ENCODE measurements around the gene TRAF4. TPM values are rescaled to one million over a fixed set of nuclear protein-coding genes. Genes with fewer than 3 reads are reported as not detected.
A peak's percentile ranks its signal among the peaks of the same experiment; 100 is the strongest.

The TRAF4 gene
- total RNA-seq, 2 donors from 2014 or later: 88.3 to 168 TPM

DNA sequence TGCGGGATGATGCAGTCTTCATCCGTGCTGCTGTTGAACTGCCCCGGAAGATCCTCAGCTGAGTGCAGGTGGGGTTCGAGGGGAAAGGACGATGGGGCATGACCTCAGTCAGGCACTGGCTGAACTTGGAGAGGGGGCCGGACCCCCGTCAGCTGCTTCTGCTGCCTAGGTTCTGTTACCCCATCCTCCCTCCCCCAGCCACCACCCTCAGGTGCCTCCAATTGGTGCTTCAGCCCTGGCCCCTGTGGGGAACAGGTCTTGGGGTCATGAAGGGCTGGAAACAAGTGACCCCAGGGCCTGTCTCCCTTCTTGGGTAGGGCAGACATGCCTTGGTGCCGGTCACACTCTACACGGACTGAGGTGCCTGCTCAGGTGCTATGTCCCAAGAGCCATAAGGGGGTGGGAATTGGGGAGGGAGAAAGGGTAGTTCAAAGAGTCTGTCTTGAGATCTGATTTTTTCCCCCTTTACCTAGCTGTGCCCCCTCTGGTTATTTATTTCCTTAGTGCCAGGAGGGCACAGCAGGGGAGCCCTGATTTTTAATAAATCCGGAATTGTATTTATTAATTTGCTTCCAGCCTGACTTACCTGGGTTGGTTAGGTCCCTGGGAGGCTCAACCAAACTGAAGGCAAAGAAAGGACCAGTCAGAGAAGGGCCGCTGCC is 5.8 kb downstream of the TRAF4 start:
- H3K27ac Mint-ChIP-seq: no peak overlapping the region
- peak; percentile 5 to 22 for ATAC-seq

DNA sequence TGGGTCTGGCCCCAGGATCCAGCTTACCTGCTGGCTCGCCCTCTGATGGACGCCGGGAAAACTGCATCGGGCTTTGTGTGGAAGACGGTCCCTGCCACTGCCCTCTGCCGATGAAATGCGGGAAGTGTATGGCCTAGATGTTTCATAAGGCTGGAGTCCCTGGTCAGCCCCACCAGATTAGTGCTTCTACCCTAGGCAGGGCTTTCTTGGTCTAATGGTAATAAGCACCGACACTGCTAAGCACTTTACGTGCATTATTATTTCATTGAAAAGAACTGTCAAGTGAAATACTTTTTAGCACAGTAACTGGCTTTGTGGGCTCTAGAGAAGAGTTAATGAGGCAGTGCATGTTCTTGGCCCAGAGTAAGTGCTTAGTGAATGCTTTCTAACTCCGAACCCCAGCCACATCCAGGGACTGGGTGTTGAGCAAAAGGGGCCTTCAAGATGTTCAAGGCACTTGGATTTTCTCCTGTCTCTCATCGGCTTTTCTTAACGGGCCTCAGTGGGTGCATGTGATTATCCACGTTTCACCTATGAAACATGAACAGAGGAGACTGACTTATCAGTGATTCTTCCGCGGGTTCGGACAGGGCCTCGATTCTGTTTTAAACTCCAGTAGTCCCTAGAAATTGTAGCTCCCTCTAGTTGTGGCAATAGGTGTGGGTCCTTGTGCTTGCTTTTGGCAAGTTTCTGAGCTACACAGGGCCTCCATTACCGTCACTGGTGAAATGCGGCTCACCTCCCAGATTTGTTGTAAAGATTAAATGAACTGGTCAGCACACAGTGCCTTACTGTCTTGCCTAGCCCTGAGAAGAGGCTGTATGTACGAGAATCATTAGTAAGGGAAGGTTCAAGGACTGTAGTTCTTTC is 6.6 kb downstream of the TRAF4 start:
- peaks cover 5 to 27% of the 10 kb centered on the region in 2 donors for H3K36me3 Mint-ChIP-seq
- ATAC-seq: peak; percentile 81 to 84
- H3K9me3 Mint-ChIP-seq: no peaks in the 10 kb centered on the region
- peak overlapping the region in 1 of 2 donors; percentile 60 for H3K27ac Mint-ChIP-seq
- DNase-seq (ENCODE audit: low spot score in 2 of 2): peak; percentile 90 to 91

More for the DNA sequence above, 5.8 kb downstream of the TRAF4 start:
- Mint-ChIP-seq H3K36me3 (peaks cover 11 to 34% of the 10 kb centered on the region in 2 donors), H3K9me3 (no peaks in the 10 kb centered on the region)
- DNase-seq (ENCODE audit: low spot score in 2 of 2): no peak

DNA sequence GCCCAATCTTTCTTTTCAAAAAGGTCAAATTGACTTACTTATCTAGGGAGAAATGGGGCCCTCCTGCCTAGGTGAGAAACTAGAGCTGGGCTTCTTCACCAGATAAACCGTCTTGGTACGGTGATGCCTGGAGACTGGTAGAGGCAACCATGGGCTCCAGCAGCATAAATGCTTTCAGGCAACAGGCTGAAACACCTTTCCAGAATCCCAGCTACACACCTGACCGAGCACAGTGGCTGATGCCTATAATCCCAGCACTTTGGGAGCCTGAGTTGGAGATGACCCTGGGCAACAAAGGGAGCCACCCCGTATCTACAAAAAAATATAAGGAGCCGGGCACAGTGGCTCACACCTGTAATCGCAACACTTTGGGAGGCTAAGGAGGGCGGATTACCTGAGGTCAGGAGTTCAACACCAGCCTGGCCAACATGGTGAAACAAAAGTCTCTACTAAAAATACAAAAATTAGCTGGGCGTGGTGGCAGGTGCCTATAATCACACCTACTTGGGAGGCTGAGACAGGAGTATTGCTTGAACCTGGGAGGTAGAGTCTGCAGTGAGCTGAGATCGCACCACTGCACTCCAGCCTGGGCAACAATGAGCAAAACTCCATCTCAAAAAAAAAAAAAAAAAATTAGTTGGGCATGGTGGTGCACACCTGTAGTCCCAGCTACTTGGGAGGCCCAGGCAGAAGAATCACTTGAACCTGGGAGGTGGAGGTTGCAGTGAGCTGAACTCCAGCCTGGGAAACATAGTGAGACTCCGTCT is 8.0 kb downstream of the TRAF4 start:
- H3K27ac Mint-ChIP-seq: peak overlapping the region; percentile 30 to 65
- ATAC-seq (no peak), DNase-seq (ENCODE audit: low spot score in 2 of 2) (no peak)
- H3K9me3 Mint-ChIP-seq: no peaks in the 10 kb centered on the region
- H3K36me3 Mint-ChIP-seq: peaks cover 5 to 19% of the 10 kb centered on the region in 2 donors

DNA sequence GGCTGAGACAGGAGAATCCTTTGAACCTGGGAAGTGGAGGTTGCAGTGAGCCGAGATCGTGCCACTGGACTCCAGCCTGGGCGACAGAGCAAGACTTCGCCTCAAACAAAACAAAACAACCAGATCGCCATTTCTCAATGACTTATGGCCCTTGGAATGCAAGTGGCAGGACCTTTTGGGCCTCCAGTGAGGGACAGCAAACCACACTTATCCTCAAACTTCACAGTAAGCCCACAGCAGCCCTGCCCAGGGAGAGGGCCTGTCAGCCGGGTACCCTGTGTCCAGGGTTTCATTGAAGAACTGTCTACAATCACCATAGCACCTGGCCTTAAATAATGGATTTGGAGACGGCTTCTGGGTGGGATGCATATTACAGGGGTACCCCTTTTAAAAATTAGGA is 11.7 kb downstream of the TRAF4 start:
- ATAC-seq: no peak
- peaks cover 0 to 5% of the 10 kb centered on the region in 2 donors for H3K36me3 Mint-ChIP-seq
- no peaks in the 10 kb centered on the region for H3K9me3 Mint-ChIP-seq
- H3K27ac Mint-ChIP-seq: peak overlapping the region in 1 of 2 donors; percentile 63
- DNase-seq (ENCODE audit: low spot score in 2 of 2): peak in 1 of 2 donors; percentile 26

DNA sequence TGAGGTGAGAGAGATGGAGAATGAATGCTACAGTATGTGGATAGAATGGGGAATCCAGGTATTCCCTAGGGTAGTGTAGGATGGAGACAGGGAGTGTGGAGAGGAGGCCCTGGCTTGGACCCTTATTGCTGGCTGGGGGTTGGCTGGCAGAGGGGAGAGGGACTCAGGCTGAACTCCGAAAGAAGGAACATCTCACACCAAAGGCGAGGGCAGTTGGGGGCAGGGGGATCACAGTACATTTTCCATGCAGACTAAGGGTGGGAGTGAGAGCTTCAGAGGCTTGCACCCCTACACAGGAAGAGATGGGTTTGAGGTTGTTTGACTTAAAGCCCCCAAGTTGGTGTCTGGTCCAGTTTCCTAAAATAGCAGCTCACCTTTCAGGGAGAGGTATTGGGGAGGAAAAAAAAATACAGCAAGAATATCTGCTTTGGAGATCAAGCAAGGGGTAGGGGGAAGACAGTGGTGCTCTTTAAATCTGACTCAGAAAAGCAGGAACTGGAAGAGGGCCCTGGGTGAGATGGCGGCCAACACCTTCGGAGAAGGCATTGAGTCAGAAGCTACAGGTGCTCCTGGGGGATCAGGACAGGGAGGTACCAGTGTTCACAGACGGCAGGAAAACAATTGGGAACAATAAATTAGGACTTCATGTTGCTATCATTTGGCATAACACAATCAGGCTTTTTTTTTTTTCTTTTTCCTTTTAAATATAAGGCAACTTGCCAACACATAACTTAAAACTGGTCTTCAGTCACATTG is 12.4 kb downstream of the TRAF4 start:
- Mint-ChIP-seq H3K27ac (peak overlapping the region; percentile 63 to 67), H3K9me3 (no peaks in the 10 kb centered on the region), H3K36me3 (peaks cover 0 to 5% of the 10 kb centered on the region in 2 donors)
- ATAC-seq (no peak), DNase-seq (ENCODE audit: low spot score in 2 of 2) (peak in 1 of 2 donors; percentile 26)

DNA sequence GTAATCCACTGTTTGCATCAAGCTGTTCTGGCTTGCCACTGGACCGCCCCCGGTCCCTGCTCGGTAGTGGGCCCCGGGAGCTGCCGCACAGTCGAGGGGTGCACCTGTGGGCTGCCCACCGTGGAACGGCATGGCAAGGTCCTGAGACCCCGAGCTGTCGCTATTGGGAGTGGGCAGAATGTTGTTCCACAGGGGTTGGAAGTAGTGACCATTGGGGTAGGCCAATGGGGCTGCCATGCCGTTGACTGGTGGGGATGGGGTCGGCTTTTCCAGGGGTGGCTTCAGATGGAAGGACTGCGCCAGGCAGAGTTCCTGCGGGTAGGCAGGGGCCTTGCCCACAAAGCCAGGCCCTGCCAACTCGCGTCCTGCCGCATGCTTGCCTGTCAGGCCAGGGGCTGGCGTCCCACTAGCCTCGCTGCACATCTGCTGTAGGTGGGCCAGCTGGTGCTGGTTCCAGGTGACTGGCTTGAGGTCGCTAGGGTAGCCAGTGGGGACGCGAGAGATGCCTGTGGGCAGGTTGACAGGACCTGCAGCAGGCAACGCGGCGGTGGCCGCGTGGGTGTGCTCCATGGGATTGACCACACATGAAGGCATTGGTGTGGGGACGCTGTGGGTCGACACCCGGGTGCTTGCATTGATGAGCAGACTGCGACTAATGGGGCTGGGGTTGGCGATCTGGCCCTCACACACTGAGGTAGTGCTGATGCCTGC is 14.8 kb downstream of the TRAF4 start:
- Mint-ChIP-seq H3K36me3 (no peaks in the 10 kb centered on the region), H3K27ac (peak overlapping the region; percentile 69 to 77), H3K9me3 (no peaks in the 10 kb centered on the region)
- no peak for ATAC-seq
- no peak for DNase-seq (ENCODE audit: low spot score in 2 of 2)

DNA sequence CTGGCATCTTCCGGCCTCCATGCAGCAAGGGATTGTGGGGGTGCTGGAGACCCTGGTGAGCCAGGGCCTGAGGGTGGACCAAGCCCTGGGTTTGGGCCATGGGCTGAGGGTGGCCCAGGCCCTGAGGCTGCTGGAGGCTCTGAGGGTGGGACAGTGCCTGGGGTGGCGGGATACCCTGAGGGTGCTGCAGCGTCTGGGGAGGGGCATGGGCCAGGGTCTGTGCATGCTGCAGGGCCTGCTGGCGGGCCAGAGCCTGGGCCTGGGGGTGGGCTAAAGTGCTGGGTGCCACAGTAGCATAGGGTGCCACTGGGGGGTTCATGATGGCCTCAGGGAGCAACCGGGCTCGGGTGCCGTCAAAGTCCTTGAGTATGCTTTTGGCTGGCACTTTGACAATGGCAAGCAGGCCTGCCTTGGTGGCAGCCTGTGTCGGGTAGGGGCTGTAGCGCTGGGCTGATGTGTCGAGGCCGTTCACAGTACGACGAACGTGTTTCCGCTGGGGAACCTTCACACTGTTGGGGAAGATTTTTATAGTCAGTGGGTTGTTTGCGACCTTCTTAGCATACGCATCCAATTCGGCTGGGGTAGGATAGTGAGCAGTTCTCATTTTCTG is 15.6 kb downstream of the TRAF4 start:
- H3K36me3 Mint-ChIP-seq: no peaks in the 10 kb centered on the region
- DNase-seq (ENCODE audit: low spot score in 2 of 2) (no peak), ATAC-seq (no peak)
- peak overlapping the region; percentile 69 to 77 for H3K27ac Mint-ChIP-seq
- H3K9me3 Mint-ChIP-seq: no peaks in the 10 kb centered on the region

DNA sequence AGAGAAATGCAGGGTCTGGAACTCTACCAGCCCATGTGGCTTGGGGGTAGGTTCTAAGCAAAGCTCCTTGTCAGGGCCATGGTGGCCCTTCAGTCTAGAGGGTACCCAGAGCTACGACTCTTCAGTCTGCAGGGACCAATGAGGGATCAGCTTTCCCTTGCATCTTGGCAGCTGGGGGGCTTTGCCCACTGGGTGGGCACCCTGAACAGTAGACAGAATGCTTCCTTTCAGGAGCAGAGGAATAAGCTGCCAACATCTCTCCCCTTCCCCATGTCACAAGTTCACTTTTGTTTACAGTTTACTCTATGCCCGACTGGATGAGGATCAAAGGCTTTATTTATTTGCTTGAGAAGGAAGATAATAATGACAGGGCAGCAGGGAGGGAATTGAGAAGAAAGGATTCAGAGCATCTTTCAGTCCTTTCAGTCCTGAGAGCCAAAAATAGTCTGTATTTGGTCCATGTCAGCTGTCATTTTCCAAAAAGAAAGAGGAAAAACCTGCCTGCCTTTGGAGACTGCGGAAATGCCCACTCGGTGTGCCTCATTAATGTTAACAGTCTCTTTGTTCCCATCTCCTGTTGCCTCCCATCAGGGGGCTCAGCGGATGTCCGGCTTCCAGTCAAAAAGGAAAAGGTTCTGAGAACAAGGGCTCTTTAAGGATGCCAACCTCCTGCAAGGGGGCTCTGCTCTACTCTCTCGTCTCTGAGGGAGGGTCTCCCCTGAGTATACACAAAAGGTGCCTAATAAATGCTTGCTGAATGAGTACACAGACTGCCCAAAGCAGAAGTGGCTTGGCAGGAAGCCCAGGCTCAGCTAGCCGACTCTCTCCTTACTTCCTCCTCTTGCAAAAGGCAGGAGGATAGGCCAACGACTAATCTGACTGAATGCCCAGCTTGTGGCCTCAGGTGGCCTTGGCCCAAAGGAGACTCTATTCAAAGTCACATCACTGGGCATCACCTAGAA is 17.1 kb downstream of the TRAF4 start:
- DNase-seq (ENCODE audit: low spot score in 2 of 2) (no peak), ATAC-seq (no peak)
- no peaks in the 10 kb centered on the region for H3K36me3 Mint-ChIP-seq
- peak overlapping the region in 1 of 2 donors; percentile 55 for H3K27ac Mint-ChIP-seq
- H3K9me3 Mint-ChIP-seq: no peaks in the 10 kb centered on the region

DNA sequence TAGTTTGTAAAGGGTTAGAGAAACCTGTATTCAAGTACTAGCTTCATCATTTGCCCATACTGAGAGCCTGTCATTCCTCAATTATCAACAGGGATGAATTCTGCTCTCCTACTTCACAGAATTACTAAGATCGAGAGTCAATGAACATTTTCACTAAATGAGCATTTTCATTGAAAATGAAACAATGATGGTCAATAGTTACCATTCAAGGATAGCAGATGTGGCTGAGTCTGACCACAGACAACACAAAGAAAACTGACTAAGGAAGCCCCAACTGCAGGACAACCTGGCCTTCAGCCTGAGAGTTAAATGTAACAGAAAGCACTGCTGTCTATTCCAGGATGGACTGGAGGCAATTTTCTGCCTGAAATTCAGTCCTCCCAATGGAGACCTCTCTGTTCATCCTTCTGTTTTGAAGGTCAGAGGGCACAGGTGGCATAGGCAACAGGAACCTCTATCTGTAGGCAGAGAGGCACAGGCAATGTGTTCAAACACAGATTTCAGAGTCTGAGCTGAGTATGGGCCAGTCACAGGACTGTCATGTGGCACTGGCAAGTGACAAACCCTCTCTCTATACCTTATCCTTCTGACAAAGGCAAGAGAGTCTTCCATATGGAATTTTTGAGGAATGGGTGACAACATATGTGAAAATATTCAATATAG is 19.5 kb downstream of the TRAF4 start:
- Mint-ChIP-seq H3K36me3 (no peaks in the 10 kb centered on the region), H3K9me3 (no peaks in the 10 kb centered on the region), H3K27ac (peak overlapping the region in 1 of 2 donors; percentile 50)
- DNase-seq (ENCODE audit: low spot score in 2 of 2) (no peak), ATAC-seq (peak; percentile 76 to 85)

DNA sequence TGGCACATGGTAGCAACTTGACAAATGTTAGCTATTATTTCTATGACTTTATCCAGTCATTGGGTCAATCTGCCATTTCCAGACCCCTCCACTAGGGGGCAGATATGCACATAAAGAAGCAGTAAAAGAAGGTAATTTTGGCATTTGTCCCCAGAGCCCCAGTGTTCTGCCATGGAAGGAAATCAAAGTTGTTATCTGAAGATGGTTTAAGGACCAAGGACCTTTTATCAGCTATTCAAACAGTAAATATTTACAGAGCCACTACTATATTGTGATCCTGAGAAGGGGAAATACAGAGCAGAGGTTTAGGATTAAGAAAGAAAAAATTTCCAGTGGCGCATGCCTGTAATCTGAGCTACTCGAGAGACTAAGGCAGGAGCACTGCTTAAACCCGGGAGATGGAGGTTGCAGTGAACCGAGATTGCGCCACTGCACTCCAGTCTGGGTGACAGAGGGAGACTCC is 20.0 kb downstream of the TRAF4 start:
- no peaks in the 10 kb centered on the region for H3K9me3 Mint-ChIP-seq
- H3K27ac Mint-ChIP-seq: peak overlapping the region in 1 of 2 donors; percentile 50
- H3K36me3 Mint-ChIP-seq: no peaks in the 10 kb centered on the region
- ATAC-seq (peak; percentile 36 to 45), DNase-seq (ENCODE audit: low spot score in 2 of 2) (peak in 1 of 2 donors; percentile 81)

DNA sequence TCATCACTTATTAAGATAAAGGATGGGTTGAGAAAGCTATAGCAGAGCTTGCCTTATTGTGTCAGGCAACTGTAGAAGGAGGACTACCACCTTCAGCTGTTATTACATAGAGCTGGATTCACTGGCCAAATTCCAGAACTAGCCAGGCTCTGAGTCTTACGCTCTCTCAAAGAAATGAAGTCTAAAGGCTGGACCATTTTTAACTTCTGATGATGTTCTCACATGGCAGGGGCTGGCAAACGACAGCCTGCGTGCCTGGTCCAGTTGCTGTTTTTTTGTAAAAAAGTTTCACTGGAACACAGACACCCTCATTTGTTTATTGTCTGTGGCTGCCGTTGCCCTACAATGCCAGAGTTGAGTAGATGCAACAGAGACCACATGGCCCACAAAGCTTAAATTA is 21.2 kb downstream of the TRAF4 start:
- no peaks in the 10 kb centered on the region for H3K36me3 Mint-ChIP-seq
- DNase-seq (ENCODE audit: low spot score in 2 of 2) (no peak), ATAC-seq (no peak)
- no peaks in the 10 kb centered on the region for H3K9me3 Mint-ChIP-seq
- H3K27ac Mint-ChIP-seq: peak overlapping the region; percentile 46 to 60

DNA sequence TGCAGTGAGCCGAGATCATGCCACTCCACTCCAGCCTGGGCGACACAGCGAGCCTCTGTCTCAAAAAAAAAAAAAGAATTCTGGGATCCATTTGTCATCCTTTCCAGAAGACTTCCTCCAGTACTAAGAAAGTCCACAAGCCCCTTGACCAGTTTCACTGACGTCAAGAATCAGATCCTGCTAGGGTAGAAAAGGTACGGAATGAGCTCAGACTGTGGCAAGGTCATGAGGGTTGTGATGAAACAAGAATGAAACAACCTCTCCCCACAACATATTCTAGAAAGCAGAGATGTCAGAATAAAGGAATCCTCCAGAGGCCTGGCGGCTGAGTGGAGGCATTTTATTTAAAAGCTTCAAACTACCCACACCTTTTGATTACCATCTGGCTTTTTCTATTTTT is 29.9 kb downstream of the TRAF4 start:
- Mint-ChIP-seq H3K27ac (peak overlapping the region; percentile 29 to 49), H3K9me3 (no peaks in the 10 kb centered on the region), H3K36me3 (no peaks in the 10 kb centered on the region)
- DNase-seq (ENCODE audit: low spot score in 2 of 2): no peak
- peak; percentile 20 to 71 for ATAC-seq

DNA sequence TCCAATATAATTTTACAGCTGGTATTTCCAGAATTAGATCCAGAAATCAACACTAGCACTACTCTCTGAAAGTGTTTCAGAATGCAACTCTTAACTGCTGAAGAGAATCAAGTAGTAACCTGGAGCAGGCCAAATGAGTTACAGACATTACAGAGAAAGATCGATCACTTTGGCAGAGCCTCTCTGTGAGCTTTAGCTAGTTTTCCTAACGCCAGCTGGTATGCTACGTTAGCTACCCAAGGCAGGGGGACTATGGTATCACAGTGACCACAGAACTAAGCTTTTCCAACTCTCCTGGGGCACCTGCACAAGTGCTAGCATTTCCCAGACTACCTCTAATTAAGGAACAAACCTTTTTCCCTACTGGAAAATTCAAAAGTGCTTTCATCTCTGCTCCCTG is 30.4 kb downstream of the TRAF4 start:
- Mint-ChIP-seq H3K27ac (peak overlapping the region; percentile 29 to 49), H3K9me3 (no peaks in the 10 kb centered on the region), H3K36me3 (peaks cover 0 to 4% of the 10 kb centered on the region in 2 donors)
- no peak for ATAC-seq
- no peak for DNase-seq (ENCODE audit: low spot score in 2 of 2)

DNA sequence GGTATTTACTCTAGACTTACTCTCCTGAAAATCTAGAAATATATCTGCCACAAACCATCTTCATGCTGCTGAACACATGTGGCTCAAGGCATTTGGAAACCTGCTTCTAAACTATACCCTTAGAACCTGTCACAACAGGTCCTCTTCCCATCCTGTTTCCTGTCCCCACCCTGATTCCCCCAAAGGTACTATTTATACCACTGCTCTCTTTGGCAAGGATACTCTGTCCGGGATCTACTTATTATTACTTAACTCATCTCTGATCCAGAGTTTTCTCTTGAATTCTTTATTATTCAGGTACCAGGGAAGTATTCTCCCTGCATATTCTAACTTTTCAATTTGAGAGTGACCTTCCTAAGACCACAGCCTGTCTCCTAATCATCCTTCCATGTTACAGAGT is 33.4 kb downstream of the TRAF4 start:
- DNase-seq (ENCODE audit: low spot score in 2 of 2) (no peak), ATAC-seq (no peak)
- H3K27ac Mint-ChIP-seq: peak overlapping the region; percentile 55 to 70
- no peaks in the 10 kb centered on the region for H3K9me3 Mint-ChIP-seq
- peaks cover 0 to 17% of the 10 kb centered on the region in 2 donors for H3K36me3 Mint-ChIP-seq

All from activated naive CD4-positive, alpha-beta T cell treated with anti-CD3 and anti-CD28 coated beads, Interleukin-2, amount 50 U/mL, for 72 hours (primary cell).